K562 (cell line): ENCODE data around the gene PGLYRP4.

Source experiments
- BACH1 ChIP-seq: fragments of 200-800 bp; sonication (Bioruptor generic); IDR thresholded peaks from 2 replicates; pipeline ENCODE4 v1.6.1; 2016; ENCODE audit warnings: missing genetic modification characterization, missing compliant biosample characterization
- CAMTA2 ChIP-seq: fragments of 250-450 bp; sonication (Bioruptor Pico); conservative IDR thresholded peaks from 2 replicates; pipeline ENCODE4 v1.5.1; 2022
- CREB1 ChIP-seq, 2 experiments: sonication (generic) in 1 of 2; formaldehyde crosslinking in 1 of 2; IDR thresholded peaks; 2 replicates each; pipeline versions ENCODE4 v1.6.1 to v1.8.0; 2012 to 2022; ENCODE audit warnings: inconsistent platforms in 1 of 2, mild to moderate bottlenecking in 1 of 2, missing genetic modification reagents in 1 of 2, moderate library complexity in 1 of 2
- CREBBP ChIP-seq: IDR thresholded peaks from one replicate; pipeline ENCODE4 v1.6.1; 2012; ENCODE audit warnings: low read depth, mild to moderate bottlenecking, control low read depth, inconsistent platforms, low read length
- EP300 ChIP-seq: IDR thresholded peaks from 2 replicates; pipeline ENCODE4 v1.6.1; 2012; ENCODE audit warnings: low read length, improper control_type of control experiment
- NCOA2 ChIP-seq, 2 experiments: fragments of 450-650 bp; IDR thresholded peaks; 2 replicates each; pipeline ENCODE4 v1.6.1; 2018; ENCODE audit warnings: mild to moderate bottlenecking in 2 of 2, moderate library complexity in 1 of 2; ENCODE audit not compliant: partially characterized antibody in 2 of 2
- SRF ChIP-seq, 2 experiments: fragments of 250-450, 450-650 bp in 1 of 2; sonication (Bioruptor Pico) in 1 of 2; sonication (generic) in 1 of 2; formaldehyde crosslinking; IDR thresholded peaks; 2 replicates each; pipeline versions ENCODE4 v1.5.0 to v1.5.1; 2020 to 2022; ENCODE audit warnings: mild to moderate bottlenecking in 1 of 2, missing genetic modification reagents in 1 of 2
- ZC3H11A ChIP-seq: IDR thresholded peaks from 2 replicates; pipeline ENCODE4 v1.6.1; 2012; ENCODE audit warnings: low read depth, low read length, improper control_type of control experiment
- TF ChIP-seq, protein P1 (sequence below): sonication (generic); formaldehyde crosslinking; IDR thresholded peaks from 2 replicates; pipeline ENCODE4 v1.8.1; 2023; ENCODE audit warnings: mild to moderate bottlenecking, missing genetic modification reagents
- TF ChIP-seq, protein P2 (sequence below), 2 experiments: fragments of 450-650 bp; formaldehyde crosslinking in 1 of 2; IDR thresholded peaks; 2 replicates each; pipeline versions ENCODE4 v1.4.0 to v1.6.1; 2014 to 2020; ENCODE audit warnings: mild to moderate bottlenecking in 2 of 2, borderline replicate concordance in 1 of 2, low read depth in 1 of 2
- TF ChIP-seq, protein P3 (sequence below): fragments of 450-650 bp; formaldehyde crosslinking; IDR thresholded peaks from 2 replicates; pipeline ENCODE4 v1.4.0; 2022; ENCODE audit warnings: mild to moderate bottlenecking, moderate library complexity
- TF ChIP-seq, protein P4 (sequence below): fragments of 150-350 bp; conservative IDR thresholded peaks from 2 replicates; pipeline ENCODE4 v1.6.1; 2014; ENCODE audit warnings: low read length
- TF ChIP-seq, protein P5 (sequence below): fragments of 250-450 bp; sonication (Bioruptor Pico); IDR thresholded peaks from 2 replicates; pipeline ENCODE4 v1.6.1; 2021; ENCODE audit warnings: mild to moderate bottlenecking

DNA sequence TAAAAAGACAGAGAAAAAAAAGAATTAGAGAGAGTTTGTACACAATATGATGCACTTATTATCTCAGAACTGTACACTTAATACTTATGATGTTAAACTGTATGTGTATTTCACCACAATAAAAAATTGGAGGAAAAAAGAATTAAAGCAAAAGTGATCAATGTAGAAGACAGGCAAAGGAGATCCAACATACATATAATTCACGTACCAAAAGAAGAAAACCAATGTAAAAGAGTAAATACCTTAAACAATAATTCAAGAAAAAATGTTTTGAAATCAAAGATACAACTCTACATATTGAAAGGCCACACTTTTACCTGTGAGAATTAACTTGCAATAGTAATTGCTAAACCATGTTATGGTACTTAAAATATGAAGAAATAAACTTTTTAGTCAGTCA lies 26.1 kb downstream of the PGLYRP4 start:
- TF ChIP-seq EP300 = no peak
- no peak for TF ChIP-seq CREB1 (IDR thresholded peaks at IDR 0.05)
- no peak for TF ChIP-seq CREB1 (CRISPR knock-in tag; IDR thresholded peaks at IDR 0.05)
- TF ChIP-seq, protein P1, sequence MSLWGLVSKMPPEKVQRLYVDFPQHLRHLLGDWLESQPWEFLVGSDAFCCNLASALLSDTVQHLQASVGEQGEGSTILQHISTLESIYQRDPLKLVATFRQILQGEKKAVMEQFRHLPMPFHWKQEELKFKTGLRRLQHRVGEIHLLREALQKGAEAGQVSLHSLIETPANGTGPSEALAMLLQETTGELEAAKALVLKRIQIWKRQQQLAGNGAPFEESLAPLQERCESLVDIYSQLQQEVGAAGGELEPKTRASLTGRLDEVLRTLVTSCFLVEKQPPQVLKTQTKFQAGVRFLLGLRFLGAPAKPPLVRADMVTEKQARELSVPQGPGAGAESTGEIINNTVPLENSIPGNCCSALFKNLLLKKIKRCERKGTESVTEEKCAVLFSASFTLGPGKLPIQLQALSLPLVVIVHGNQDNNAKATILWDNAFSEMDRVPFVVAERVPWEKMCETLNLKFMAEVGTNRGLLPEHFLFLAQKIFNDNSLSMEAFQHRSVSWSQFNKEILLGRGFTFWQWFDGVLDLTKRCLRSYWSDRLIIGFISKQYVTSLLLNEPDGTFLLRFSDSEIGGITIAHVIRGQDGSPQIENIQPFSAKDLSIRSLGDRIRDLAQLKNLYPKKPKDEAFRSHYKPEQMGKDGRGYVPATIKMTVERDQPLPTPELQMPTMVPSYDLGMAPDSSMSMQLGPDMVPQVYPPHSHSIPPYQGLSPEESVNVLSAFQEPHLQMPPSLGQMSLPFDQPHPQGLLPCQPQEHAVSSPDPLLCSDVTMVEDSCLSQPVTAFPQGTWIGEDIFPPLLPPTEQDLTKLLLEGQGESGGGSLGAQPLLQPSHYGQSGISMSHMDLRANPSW (CRISPR knock-in tag) = no peak
- no peak for TF ChIP-seq NCOA2 (IDR thresholded peaks at IDR 0.05; ENCODE audit: partially characterized antibody in 2 of 2)
- TF ChIP-seq BACH1 (tag) = no peak
- TF ChIP-seq CAMTA2 (CRISPR knock-in tag) = no peak
- TF ChIP-seq, protein P2, sequence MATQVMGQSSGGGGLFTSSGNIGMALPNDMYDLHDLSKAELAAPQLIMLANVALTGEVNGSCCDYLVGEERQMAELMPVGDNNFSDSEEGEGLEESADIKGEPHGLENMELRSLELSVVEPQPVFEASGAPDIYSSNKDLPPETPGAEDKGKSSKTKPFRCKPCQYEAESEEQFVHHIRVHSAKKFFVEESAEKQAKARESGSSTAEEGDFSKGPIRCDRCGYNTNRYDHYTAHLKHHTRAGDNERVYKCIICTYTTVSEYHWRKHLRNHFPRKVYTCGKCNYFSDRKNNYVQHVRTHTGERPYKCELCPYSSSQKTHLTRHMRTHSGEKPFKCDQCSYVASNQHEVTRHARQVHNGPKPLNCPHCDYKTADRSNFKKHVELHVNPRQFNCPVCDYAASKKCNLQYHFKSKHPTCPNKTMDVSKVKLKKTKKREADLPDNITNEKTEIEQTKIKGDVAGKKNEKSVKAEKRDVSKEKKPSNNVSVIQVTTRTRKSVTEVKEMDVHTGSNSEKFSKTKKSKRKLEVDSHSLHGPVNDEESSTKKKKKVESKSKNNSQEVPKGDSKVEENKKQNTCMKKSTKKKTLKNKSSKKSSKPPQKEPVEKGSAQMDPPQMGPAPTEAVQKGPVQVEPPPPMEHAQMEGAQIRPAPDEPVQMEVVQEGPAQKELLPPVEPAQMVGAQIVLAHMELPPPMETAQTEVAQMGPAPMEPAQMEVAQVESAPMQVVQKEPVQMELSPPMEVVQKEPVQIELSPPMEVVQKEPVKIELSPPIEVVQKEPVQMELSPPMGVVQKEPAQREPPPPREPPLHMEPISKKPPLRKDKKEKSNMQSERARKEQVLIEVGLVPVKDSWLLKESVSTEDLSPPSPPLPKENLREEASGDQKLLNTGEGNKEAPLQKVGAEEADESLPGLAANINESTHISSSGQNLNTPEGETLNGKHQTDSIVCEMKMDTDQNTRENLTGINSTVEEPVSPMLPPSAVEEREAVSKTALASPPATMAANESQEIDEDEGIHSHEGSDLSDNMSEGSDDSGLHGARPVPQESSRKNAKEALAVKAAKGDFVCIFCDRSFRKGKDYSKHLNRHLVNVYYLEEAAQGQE (IDR thresholded peaks at IDR 0.05; ENCODE audit: borderline replicate concordance) = no peak
- TF ChIP-seq, protein P2 (CRISPR knock-in tag; IDR thresholded peaks at IDR 0.05; ENCODE audit: low read depth) = no peak
- TF ChIP-seq, protein P3, sequence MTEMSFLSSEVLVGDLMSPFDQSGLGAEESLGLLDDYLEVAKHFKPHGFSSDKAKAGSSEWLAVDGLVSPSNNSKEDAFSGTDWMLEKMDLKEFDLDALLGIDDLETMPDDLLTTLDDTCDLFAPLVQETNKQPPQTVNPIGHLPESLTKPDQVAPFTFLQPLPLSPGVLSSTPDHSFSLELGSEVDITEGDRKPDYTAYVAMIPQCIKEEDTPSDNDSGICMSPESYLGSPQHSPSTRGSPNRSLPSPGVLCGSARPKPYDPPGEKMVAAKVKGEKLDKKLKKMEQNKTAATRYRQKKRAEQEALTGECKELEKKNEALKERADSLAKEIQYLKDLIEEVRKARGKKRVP (CRISPR knock-in tag) = no peak
- TF ChIP-seq, protein P4, sequence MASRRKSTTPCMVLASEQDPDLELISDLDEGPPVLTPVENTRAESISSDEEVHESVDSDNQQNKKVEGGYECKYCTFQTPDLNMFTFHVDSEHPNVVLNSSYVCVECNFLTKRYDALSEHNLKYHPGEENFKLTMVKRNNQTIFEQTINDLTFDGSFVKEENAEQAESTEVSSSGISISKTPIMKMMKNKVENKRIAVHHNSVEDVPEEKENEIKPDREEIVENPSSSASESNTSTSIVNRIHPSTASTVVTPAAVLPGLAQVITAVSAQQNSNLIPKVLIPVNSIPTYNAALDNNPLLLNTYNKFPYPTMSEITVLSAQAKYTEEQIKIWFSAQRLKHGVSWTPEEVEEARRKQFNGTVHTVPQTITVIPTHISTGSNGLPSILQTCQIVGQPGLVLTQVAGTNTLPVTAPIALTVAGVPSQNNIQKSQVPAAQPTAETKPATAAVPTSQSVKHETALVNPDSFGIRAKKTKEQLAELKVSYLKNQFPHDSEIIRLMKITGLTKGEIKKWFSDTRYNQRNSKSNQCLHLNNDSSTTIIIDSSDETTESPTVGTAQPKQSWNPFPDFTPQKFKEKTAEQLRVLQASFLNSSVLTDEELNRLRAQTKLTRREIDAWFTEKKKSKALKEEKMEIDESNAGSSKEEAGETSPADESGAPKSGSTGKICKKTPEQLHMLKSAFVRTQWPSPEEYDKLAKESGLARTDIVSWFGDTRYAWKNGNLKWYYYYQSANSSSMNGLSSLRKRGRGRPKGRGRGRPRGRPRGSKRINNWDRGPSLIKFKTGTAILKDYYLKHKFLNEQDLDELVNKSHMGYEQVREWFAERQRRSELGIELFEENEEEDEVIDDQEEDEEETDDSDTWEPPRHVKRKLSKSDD = no peak
- no peak for TF ChIP-seq SRF (CRISPR knock-in tag; IDR thresholded peaks at IDR 0.05)
- no peak for TF ChIP-seq CREBBP
- TF ChIP-seq, protein P5, sequence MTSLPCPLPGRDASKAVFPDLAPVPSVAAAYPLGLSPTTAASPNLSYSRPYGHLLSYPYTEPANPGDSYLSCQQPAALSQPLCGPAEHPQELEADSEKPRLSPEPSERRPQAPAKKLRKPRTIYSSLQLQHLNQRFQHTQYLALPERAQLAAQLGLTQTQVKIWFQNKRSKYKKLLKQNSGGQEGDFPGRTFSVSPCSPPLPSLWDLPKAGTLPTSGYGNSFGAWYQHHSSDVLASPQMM = no peak
- no peak for TF ChIP-seq ZC3H11A
